HG02885 (cell line): Measurements from ENCODE around the gene SUMO3.
"Not testable (repeated sequence)": the region's sequence is repeated elsewhere in the genome, so short reads cannot be mapped to it uniquely, and the experiment has no call there.

Experiments
- ATAC-seq: cut with Tn5 transposase; IDR thresholded peaks from one replicate; pipeline ENCODE4 v1.9.1; 2021; ENCODE audit warnings: mild to moderate bottlenecking; ENCODE audit not compliant: unreplicated experiment, poor library complexity

The SUMO3 gene

DNA sequence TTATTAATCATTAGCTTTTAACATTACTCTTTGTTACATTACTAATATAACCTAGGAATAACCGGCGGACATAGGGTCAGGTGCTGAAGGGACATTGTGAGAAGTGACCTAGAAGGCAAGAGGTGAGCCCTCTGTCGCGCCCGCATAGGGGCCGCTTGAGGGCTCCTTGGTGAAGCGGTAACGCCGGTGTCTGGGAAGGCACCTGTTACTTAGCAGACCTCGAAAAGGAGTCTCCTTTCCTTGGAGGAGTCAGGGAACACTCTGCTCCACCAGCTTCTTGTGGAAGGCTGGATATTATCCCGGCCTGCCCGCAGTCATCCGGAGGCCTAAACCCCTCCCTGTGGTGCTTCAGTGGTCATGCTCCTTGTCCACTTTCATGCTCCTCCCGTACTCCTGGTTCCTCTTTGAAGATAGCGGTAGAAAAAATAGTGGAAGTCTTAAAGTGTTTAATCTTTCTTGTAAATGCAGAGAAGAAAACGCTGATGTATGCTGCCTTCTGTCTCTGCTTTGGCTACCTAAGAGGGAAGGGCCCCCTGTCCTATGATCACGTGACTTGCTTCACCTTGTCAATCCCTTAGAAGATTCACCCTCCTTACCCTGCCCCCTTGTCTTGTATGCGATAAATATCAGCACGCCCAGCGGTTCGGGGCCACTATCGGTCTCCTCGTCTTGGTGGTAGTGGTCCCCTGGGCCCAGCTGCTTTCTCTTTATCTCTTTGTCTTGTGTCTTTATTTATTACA lies 14.8 kb upstream of the SUMO3 start:
- ATAC-seq: not testable (repeated sequence)

DNA sequence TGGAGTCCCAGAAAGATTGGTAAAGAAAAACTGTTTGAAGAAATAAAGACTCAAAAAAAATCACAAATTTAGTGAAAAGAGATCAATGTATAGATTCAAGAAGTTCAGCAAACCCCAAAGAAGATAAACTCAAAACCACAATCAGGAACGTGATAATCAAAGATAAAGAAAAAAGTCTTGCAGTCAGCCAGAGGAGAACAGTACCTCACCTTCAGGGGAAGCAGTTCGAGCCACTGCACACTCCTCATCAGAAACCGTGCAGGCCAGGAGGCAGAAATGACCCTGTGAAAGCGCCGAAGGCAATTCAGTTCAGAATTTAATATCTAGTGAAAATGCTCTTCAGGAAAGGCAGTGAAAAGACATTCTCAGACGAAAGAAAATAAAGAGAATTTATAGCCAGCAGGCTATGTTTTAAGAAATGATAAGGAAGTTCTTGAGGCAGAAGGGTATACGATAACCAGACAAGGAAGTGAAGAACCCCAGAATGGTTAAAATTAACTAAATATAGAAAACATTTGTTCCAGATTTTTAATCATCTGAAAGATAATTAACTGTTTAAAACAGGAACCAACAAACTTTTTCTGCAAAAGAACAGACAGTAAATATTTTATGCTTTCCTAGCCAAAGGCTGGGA lies 13.5 kb upstream of the SUMO3 start:
- ATAC-seq: no peak

DNA sequence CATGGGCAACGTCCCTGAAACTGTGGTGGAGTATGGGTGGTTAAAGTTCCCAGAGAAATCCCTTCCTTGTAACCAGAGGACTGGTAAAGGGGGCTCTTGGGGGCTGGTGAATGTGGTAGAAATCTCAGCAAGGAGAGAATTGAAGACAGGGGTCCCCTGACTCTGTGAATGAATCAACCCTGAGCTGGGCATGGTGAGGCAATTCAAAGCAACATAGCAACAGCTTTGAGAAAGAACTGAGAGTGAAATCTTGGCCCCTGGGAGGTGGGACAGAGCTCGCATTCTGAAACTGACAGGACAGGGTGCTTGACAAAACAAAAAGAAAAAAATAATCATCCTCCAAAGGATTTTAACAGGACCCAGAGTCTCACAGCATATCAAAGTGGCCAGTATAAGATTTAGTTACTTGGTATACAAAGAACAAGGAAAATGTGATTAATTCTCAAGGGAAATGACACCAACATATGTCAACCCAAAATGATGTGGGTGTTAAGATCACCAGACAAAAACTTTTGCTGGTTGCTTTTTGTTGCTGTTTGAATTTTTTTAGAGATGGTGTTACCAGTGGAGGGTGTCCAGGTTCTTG lies 11.7 kb upstream of the SUMO3 start:
- ATAC-seq: no peak

DNA sequence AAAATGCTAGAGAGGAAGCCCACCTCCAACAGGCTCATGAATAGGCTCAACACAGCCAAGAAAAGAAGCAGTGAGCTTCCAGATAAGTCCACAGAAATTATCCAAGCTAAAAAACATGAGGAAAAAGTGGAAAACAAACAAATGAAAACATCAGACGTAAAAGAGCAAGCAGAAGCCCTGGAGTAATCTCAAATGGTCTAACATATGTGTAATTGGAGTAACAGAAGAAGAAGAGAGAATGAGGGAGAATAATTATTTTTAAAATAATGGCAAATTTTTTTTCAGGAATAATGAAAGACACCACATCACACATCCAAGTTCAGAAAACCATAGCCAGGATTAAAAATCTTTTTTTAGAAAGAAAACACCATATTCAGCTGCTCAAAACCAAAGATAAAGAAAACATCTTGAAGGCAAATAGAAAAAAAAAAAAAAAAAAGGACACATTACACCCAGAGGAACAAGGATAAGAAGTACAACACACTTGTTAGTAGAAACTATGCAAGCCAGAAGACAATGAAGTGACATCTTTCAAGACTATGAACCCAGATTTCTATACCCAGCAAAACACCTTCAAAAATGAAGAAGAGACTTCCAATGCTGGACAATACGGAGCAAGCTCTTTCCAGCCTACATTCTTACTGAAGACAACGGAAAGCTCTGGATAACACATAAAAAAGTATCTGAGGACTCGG lies 10.6 kb upstream of the SUMO3 start:
- ATAC-seq: no peak

DNA sequence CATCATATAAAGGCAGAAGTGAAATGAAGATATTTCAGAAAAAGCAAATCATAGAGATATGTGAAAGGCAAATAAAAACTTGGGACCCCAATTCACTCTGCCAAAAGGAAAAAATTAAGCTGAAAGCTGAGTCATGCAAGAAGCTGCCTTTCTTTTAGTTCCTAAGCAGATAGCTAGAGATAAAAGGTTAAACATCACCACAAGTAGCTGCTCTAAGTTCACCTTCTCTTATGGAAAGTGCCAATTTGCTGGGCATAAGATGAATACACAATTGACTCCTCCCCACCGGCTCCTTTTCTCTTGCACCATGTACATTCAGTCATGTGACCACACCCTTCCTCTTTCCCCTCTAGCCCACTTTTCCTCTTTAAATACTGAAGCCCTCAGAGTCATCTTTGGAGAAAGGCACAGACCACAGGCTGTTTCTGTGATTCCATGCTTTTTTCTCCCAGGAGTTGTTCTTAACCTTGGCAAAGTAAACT lies 5.4 kb upstream of the SUMO3 start:
- ATAC-seq: no peak

DNA sequence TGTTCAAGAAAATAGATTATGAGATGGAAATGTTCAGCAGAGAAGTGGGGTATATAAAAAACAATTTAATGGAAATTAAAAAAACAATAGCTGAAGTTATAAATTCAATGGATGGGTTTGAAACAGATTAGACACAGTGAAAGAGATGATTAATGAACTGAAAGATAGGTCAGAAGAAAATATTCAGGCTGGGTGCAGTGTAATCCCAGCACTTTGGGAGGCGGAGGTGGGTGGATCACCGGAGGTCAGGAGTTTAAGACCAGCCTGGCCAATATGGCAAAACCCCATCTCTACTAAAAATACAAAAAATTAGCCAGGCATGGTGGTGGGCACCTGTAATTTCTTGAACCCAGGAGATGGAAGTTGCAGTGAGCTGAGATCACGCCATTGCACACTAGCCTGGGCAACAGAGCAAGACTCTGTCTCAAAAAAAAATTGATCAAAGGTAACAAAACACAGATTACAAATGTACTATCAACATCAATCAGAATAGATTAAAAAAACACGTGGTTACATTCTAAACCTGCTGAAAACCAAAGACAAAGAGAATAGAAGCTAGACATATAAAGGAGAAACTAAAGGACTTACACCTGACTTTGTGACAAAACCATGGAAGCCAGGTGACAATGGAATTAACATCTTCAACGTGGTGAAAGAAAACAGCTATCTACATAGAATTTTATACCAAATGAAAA lies 4.8 kb upstream of the SUMO3 start:
- ATAC-seq: no peak

DNA sequence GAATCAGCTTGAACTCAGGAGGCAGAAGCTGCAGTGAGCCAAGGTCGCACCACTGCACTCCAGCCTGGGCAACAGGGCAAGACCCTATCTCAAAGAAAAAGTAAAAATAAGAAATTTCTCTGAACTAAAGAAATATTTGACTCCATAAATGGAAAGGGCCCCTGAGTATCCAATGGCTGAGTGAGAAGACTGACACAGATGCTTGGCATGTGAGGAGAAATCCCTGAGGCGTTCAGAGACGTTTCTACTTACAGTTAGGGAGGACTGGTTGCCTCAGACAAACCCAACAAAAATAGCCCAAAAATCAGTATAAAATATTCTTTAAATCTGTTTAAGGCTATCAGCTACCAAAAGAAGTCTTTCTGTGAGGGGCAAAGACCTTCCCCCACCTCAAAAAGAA lies 3.0 kb upstream of the SUMO3 start:
- no peak for ATAC-seq

DNA sequence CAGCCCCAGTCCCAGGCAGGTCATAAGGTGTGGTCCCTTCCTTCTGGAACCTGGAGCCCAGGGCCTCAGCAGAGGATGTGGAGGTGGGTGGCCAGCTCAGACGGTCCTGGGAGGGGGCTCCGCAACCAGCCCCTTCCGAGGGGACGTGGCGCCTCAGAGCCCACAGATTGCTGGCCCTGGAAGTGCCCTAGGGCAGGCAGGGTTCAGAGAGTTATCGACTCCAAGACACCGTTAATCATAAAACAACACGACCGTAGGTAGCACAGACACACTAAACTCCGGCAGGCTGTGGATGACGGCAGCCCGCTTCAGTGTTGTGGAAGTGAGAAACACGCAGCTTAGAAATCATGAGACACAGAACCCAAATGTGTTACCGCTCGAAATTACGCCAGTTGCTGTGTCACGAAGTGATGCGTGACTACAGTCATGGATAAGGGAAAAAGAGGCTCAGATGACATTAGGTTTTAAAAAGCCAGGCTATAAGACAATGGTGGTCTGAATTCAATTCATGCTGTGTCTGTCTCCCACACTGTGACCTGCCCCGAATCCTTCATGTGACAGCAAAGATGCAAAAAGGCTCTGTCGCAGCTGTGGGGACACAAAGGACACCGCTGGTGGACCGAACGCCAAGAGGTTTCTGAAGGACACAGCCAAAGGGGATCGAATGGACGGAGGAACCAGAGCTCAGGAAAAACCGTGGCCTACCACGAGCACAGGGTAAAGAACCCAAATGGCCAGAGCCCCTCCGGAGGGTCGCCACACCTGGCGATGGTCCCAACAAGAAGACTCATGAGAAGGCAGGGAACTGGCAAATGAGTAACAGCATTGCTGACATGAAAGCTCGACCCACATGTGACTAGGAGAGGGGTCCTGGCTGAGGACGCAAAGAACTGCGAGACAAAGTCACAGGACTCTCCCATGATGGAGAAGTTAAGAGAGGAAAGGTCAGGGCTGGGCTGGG lies 1.7 kb upstream of the SUMO3 start:
- no peak for ATAC-seq

DNA sequence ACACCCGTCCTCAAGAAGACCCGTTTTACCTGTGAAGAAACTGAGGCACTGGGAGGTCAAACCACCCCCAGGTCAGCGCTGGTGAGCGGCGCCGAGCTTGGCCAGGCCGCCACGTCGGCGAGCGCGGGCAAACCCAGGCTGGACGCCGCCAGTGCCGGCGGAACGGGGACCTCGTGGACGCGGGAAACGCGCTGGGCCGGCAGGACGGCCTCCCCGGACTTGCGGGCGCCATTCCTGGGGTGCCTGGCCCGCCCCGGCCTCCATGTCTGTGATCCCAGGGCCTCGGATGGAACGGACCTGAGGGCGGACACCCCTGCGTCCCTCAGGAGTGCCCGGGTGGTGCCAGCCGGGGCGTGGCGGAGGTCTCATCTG lies 764 bp upstream of the SUMO3 start:
- ATAC-seq: no peak

DNA sequence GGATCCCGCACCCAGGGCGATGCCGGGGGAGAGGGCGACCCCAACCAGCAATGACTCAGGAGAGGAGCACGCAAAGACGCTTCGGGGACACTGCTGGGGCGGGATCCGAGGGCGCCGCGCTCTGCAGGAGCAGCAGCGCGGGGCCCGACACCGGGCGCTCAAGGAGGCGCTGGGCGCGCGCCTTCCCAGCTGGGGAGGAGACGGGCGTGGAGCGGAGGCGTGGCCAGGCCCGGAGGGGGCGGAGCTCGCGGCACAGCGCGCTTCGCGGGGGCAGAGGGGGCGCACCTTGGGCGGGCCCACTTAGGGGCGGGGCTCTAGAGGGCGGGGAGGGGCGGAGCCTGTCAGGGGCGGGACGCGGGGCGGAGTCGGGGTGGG lies 369 bp downstream of the SUMO3 start:
- peak; percentile 77 for ATAC-seq

DNA sequence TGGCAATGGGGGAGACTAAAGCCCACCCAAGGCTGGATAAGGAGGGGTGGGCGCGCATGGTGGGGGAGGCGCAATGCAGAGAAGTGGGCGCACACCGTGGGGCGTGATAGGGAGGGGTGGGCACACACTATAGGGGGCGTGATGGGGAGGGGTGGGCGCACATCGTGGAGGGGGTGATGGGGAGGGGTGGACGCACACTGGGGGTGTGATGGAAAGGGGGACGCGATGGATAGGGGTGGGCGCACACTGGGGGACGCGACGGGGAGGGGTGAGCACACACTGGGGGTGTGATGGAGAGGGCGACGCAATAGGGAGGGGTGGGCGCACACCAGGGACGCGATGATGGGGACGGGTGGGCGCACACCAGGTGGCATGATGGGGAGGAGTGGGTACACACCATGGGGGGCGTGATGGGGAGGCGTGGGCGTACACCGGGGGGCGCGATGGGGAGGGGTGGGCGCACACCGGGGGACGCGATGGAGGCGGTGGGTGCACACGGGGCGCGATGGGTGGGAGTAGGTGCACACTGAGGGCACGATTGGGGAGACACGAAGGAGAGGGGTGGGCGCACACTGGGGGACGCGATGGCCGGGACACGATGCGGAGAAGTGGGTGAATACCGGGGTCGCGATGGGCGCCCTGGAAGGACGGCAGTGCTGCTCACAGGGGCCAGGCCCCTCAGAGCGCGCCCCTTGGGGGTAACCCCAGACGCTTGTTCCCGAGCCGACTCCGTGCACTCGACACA lies 929 bp downstream of the SUMO3 start:
- ATAC-seq: no peak

DNA sequence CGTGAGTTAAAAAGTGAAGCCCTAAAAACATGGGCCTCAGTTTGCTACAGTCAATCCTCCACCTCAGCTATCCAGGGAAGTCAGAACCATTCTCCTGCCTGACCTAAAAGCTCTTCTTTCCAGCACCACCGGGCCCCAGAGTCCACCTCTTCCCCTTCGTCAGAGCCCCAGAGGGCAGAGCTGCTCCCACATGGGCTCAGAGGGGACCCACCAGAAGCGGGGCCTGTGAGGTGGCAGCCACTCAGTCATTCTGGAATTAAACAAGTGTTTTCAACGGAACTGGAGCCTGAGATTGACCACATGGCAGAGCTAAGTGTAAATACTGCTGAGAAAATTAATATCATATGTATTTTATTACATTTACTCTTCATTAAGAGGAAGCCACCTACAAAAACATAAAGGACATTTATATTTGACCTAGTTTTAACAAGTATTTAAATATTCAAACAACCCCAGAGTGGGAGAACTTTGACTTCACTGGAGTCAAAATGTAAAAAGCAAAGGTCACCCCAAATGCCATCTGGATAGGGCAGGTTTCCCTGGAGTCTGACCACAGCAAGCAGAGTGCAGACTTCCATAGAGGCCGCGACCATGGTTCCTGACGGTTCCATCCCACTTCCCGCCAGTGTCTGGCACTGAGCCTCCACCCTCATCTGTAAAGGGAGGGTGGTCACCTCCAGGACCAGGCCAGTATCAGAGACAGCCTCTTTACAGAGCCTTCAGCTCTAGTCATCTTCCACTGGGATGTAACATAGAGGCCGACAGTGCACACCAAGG lies 1.8 kb downstream of the SUMO3 start:
- no peak for ATAC-seq

DNA sequence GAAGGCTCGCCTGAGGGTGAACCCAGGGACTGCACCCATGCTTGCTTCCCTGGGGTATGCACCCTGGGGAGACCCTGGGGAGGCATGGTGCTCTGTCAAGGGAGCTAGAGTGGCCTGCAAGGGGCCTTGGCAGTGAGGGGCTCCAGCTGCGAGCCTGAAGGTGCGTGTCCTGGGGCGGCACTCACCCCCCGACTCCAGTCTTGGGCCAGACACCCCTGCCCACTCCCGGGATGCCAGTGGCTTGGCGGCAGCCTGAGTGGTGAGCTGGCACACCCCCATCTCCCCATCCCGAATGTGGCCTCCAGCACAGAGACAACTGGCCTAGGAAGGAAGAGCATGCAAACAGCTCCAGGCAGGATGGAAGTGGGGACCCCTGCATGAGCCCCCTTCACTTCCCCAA lies 2.6 kb downstream of the SUMO3 start:
- ATAC-seq: no peak

DNA sequence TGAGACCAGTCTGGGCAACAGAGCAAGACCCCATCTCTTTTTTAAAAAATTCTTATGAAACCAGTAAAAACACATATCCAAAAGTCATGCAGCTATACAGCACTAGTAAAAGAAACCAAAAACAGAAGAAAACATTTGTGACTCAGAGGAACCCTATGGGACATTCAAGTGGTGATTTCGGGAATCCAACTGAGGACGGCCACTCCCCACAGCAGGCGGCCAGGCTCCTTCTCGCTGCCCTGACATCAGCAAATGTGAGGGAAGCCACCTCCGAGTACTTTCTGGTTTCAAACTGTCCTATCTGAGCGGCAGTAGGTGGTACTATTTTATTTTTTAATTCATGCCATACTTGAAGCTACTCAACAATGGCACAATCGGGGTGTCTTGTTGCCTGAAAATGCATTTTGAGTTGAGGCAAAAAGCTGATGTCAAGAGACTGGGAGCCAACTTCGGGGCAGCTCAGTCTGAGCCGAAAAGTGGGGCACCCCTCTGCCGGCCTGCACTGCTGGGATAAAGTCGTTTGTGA lies 3.3 kb downstream of the SUMO3 start:
- no peak for ATAC-seq

DNA sequence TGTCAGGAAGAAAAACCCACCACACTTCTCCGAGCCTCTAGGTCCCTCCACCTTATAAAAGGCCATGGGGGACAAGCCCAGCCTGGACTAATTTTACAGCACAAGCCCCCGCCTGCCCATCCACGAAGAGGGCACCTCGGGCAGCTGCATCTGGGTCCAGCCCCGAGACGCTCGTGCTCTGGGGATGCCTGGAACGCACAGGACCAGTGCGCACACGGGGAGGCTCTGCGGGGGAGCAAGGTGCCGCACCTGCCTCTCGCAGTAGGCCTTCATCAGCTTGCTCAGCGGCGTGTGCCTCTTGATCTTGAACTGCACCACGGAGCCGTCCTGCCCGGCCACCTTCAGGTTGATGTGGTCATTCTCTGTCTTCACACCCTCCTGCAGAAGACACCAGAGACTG lies 4.1 kb downstream of the SUMO3 start:
- ATAC-seq: no peak

DNA sequence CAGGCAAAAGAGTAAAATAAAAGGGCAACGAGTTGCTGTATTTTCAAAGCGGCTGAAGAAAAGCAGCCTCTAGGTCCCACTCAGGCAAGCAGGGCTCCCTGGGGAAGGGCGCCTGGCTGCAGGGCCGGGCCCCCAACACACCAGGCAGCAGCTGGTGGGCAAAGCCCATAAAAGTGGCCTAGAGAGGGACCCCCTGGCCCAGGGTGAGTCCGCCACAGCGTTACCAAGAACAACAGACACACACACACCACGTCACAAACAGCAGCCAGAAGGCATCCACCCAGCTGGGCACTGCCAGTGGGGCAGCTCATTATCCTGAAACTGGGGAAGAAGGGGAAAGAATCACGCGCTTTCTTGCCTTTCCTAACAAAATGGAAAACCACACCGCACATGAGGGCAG lies 4.7 kb downstream of the SUMO3 start:
- ATAC-seq: no peak

DNA sequence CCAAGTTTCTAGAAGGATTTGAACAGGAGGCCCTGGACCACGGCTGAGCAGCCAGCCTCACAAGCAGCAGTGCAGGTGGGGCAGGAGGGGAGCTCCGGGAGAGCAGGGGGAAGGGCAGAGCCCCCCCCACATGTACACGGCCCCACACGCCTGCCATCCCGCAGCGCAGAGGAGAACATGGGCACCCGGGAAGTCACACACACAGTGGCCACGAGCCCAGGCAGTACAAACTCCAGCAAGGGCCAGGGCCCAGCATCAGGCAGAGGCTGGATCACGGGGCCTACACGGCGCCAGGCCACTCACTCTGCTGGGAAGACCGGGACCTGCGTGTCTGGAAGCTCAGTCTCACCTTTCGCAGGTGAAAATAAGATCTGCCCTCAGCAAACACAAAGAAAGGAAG lies 5.2 kb downstream of the SUMO3 start:
- no peak for ATAC-seq

DNA sequence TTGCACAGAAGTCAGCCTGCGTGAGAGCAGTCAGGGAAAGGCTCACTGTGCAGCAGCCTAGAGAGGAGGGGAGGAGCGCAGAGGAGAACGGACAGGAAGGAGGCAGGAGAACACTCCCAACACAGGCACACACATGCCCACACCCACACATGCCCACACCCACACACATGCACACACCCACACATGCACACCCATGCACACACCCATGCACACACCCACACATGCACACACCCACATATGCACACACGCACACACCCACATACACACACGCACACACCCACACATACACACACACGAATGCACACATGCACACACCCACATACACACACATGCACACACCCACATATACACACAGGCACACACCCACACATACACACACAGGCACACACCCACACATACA lies 7.1 kb downstream of the SUMO3 start:
- ATAC-seq: no peak
